HepG2 (cell line): ENCODE results near the gene C1QL2. TPM values are rescaled to one million over a fixed set of nuclear protein-coding genes. Genes with fewer than 3 reads are reported as not detected.

Source experiments
- CENPX ChIP-seq: sonication (generic); formaldehyde crosslinking; IDR thresholded peaks from 2 replicates; pipeline ENCODE4 v1.9.0; 2021; ENCODE audit warnings: mild to moderate bottlenecking, missing genetic modification reagents, moderate library complexity
- FOSL1 ChIP-seq: sonication (generic); formaldehyde crosslinking; IDR thresholded peaks from 2 replicates; pipeline ENCODE4 v1.9.0; 2021; ENCODE audit warnings: missing genetic modification reagents, borderline replicate concordance
- GATAD2A ChIP-seq: IDR thresholded peaks from 2 replicates; pipeline ENCODE4 v1.6.1; 2016
- KLF6 ChIP-seq: IDR thresholded peaks from 2 replicates; pipeline ENCODE4 v1.8.0; 2016; ENCODE audit warnings: missing biosample characterization, missing genetic modification reagents
- MBD4 ChIP-seq: IDR thresholded peaks from 2 replicates; pipeline ENCODE4 v1.6.1; 2012; ENCODE audit warnings: low read length, inconsistent platforms, borderline replicate concordance
- MIER3 ChIP-seq: IDR thresholded peaks from 2 replicates; pipeline ENCODE4 v1.6.1; 2016; ENCODE audit warnings: missing compliant biosample characterization, borderline replicate concordance
- NFKB2 ChIP-seq: sonication (generic); formaldehyde crosslinking; IDR thresholded peaks from 2 replicates; pipeline ENCODE4 v1.4.0; 2020; ENCODE audit warnings: missing genetic modification reagents, borderline replicate concordance
- PLRG1 ChIP-seq: fragments of 450-650 bp; conservative IDR thresholded peaks from 2 replicates; pipeline ENCODE4 v1.6.1; 2016
- RFX3 ChIP-seq: IDR thresholded peaks from 2 replicates; pipeline ENCODE4 v1.6.1; 2016; ENCODE audit warnings: missing biosample characterization, missing genetic modification reagents
- SAP130 ChIP-seq: IDR thresholded peaks from 2 replicates; pipeline ENCODE4 v1.6.1; 2016; ENCODE audit warnings: low read depth
- SMARCC2 ChIP-seq: fragments of 450-650 bp; IDR thresholded peaks from 2 replicates; pipeline ENCODE4 v1.6.1; 2017; ENCODE audit warnings: antibody characterized with exemption, mild to moderate bottlenecking
- TMF1 ChIP-seq: sonication (generic); formaldehyde crosslinking; IDR thresholded peaks from 2 replicates; pipeline ENCODE4 v1.8.1; 2022; ENCODE audit warnings: low read depth, missing genetic modification reagents
- WIZ ChIP-seq: sonication (generic); formaldehyde crosslinking; IDR thresholded peaks from 2 replicates; pipeline ENCODE4 v1.5.1; 2020; ENCODE audit warnings: mild to moderate bottlenecking, missing genetic modification reagents
- XRCC5 ChIP-seq: fragments of 200-400 bp; formaldehyde crosslinking; optimal IDR thresholded peaks from 2 replicates; pipeline ENCODE3; 2017; ENCODE audit warnings: mild to moderate bottlenecking, low read length
- ZBTB42 ChIP-seq: sonication (generic); formaldehyde crosslinking; IDR thresholded peaks from 2 replicates; pipeline ENCODE4 v1.5.0; 2020; ENCODE audit warnings: mild to moderate bottlenecking, missing genetic modification reagents
- ZBTB8A ChIP-seq: sonication (generic); formaldehyde crosslinking; IDR thresholded peaks from 2 replicates; pipeline ENCODE4 v1.4.0; 2020; ENCODE audit warnings: mild to moderate bottlenecking, low read depth, missing genetic modification reagents, borderline replicate concordance
- ZFP41 ChIP-seq: sonication (generic); formaldehyde crosslinking; IDR thresholded peaks from 2 replicates; pipeline ENCODE4 v1.4.0; 2020; ENCODE audit warnings: mild to moderate bottlenecking, missing genetic modification reagents, borderline replicate concordance
- ZIK1 ChIP-seq: sonication (generic); formaldehyde crosslinking; IDR thresholded peaks from 2 replicates; pipeline ENCODE4 v1.5.0; 2020; ENCODE audit warnings: mild to moderate bottlenecking, low read depth, missing genetic modification reagents, borderline replicate concordance
- ZNF225 ChIP-seq: sonication (generic); formaldehyde crosslinking; IDR thresholded peaks from 2 replicates; pipeline ENCODE4 v1.4.0; 2020; ENCODE audit warnings: mild to moderate bottlenecking, missing genetic modification reagents
- ZNF256 ChIP-seq: sonication (generic); formaldehyde crosslinking; conservative IDR thresholded peaks from 2 replicates; pipeline ENCODE4 v1.4.0; 2020; ENCODE audit warnings: missing genetic modification reagents
- ZNF350 ChIP-seq: sonication (generic); formaldehyde crosslinking; IDR thresholded peaks from 2 replicates; pipeline ENCODE4 v1.4.0; 2020; ENCODE audit warnings: mild to moderate bottlenecking, low read depth, missing genetic modification reagents, borderline replicate concordance
- ZNF431 ChIP-seq: sonication (generic); formaldehyde crosslinking; IDR thresholded peaks from 2 replicates; pipeline ENCODE4 v1.9.0; 2022; ENCODE audit warnings: missing genetic modification reagents, low read depth, mild to moderate bottlenecking, borderline replicate concordance
- ZNF550 ChIP-seq: sonication (generic); formaldehyde crosslinking; IDR thresholded peaks from 2 replicates; pipeline ENCODE4 v1.4.0; 2020; ENCODE audit warnings: mild to moderate bottlenecking, missing genetic modification reagents, borderline replicate concordance
- ZNF589 ChIP-seq: sonication (generic); formaldehyde crosslinking; conservative IDR thresholded peaks from 2 replicates; pipeline ENCODE4 v1.8.0; 2022; ENCODE audit warnings: mild to moderate bottlenecking, moderate library complexity, missing genetic modification reagents
- ZNF607 ChIP-seq: sonication (generic); formaldehyde crosslinking; IDR thresholded peaks from 2 replicates; pipeline ENCODE4 v1.5.1; 2020; ENCODE audit warnings: missing genetic modification reagents, mild to moderate bottlenecking, borderline replicate concordance
- ZNF639 ChIP-seq: conservative IDR thresholded peaks from 2 replicates; pipeline ENCODE4 v1.6.1; 2018; ENCODE audit warnings: missing genetic modification reagents
- ZNF709 ChIP-seq: sonication (generic); formaldehyde crosslinking; IDR thresholded peaks from 2 replicates; pipeline ENCODE4 v1.5.0; 2020; ENCODE audit warnings: mild to moderate bottlenecking, missing genetic modification reagents
- ZNF710 ChIP-seq: sonication (generic); formaldehyde crosslinking; IDR thresholded peaks from 2 replicates; pipeline ENCODE4 v1.5.0; 2020; ENCODE audit warnings: mild to moderate bottlenecking, missing genetic modification reagents, borderline replicate concordance
- ZNF784 ChIP-seq: sonication (generic); formaldehyde crosslinking; IDR thresholded peaks from 2 replicates; pipeline ENCODE4 v1.5.1; 2020; ENCODE audit warnings: missing genetic modification reagents, mild to moderate bottlenecking, borderline replicate concordance
- ZSCAN12 ChIP-seq: sonication (generic); formaldehyde crosslinking; IDR thresholded peaks from 2 replicates; pipeline ENCODE4 v1.9.0; 2021; ENCODE audit warnings: mild to moderate bottlenecking, missing genetic modification reagents
- polyA plus RNA-seq, 8 experiments: library from polyadenylated mRNA; depleted of rRNA in 3 of 8; stranded (reverse) in 7 of 8; unstranded in 1 of 8; fragments of >200 nt; fragmentation: Illumina TruSeq in 4 of 8; extraction: Trizol in 4 of 8; gene quantifications; 2 replicates each; pipeline versions ENCODE4 v1.2.1 to v1.2.3, GENCODE V29; 2011 to 2016; ENCODE audit warnings: low read depth in 4 of 8, missing spikeins in 1 of 8, mixed read lengths in 1 of 8; ENCODE audit not compliant: insufficient read depth in 1 of 8
- total RNA-seq, 5 experiments: library from RNA; depleted of rRNA; stranded (reverse); fragments of >200 nt; fragmentation: Illumina TruSeq; extraction: Trizol; gene quantifications; 2 replicates each; pipeline ENCODE4 v1.2.3, GENCODE V29; 2016; ENCODE audit warnings: low read depth in 1 of 5

C1QL2 gene
- total and polyA plus RNA-seq, 2 of the 13 experiments (the other 11 are each of a cell fraction or from before 2014, with no cell fraction given), result not detected

- TF ChIP-seq ZNF607 (CRISPR knock-in tag), result no peak
- TF ChIP-seq RFX3 (CRISPR knock-in tag), result no peak
- TF ChIP-seq ZNF710 (CRISPR knock-in tag), result no peak
- 0 out of 2 replicates have a peak, but pooled peaks have one; percentile 67 for TF ChIP-seq KLF6 (CRISPR knock-in tag)
- TF ChIP-seq ZNF709 (CRISPR knock-in tag), result no peak; the same call in 1 of the 2 replicates
- TF ChIP-seq NFKB2 (CRISPR knock-in tag), result no peak
- TF ChIP-seq ZBTB8A (CRISPR knock-in tag), result no peak
- 0 out of 2 replicates have a peak, but pooled peaks have one; percentile 46 for TF ChIP-seq ZNF589 (CRISPR knock-in tag)
- no peak for TF ChIP-seq GATAD2A (CRISPR knock-in tag)
- TF ChIP-seq SAP130 (CRISPR knock-in tag), result no peak
- TF ChIP-seq FOSL1 (CRISPR knock-in tag), result no peak
- TF ChIP-seq ZNF639 (CRISPR knock-in tag), result no peak
- no peak for TF ChIP-seq ZNF784 (CRISPR knock-in tag)
- TF ChIP-seq PLRG1, result no peak
- TF ChIP-seq ZBTB42 (CRISPR knock-in tag), result 0 out of 2 replicates have a peak, but pooled peaks have one; percentile 51
- peak; percentile 97; the same call in 1 of the 2 replicates for TF ChIP-seq WIZ (CRISPR knock-in tag)
- no peak for TF ChIP-seq ZNF225
- TF ChIP-seq SMARCC2, result no peak
- no peak for TF ChIP-seq ZNF431
- peak; percentile 33 for TF ChIP-seq XRCC5
- no peak for TF ChIP-seq TMF1 (CRISPR knock-in tag)
- TF ChIP-seq ZSCAN12 (CRISPR knock-in tag), result peak; percentile 94
- no peak for TF ChIP-seq ZFP41 (CRISPR knock-in tag)
- no peak for TF ChIP-seq MIER3 (CRISPR knock-in tag)
- no peak for TF ChIP-seq ZIK1
- TF ChIP-seq MBD4, result no peak
- TF ChIP-seq ZNF550 (CRISPR knock-in tag), result no peak
- no peak for TF ChIP-seq ZNF350 (CRISPR knock-in tag)
- no peak for TF ChIP-seq CENPX (CRISPR knock-in tag)
- 0 out of 2 replicates have a peak, but pooled peaks have one; percentile 36 for TF ChIP-seq ZNF256
These were observed 52.2 kb downstream of the C1QL2 start (continued) for GRCh38 chr2:119106301-119106897.
